Adrenal gland (tissue), 5 donors: ENCODE measurements around the gene ANKS1A.

Source experiments
- POLR2A ChIP-seq, 2 donors: fragments of 450-650 bp; IDR thresholded peaks; one replicate each; pipeline ENCODE4 v1.6.1; 2017; ENCODE audit warnings: antibody characterized with exemption in 2 of 2, mild to moderate bottlenecking in 2 of 2, moderate library complexity in 1 of 2
- TF ChIP-seq, protein P1 (sequence below), 6 experiments: fragments of 450-650 bp in 4 of 6; fragments of 200-600 bp in 2 of 6; sonication (generic) in 1 of 6; IDR thresholded peaks; 1 replicate in 5 of 6; 2 replicates in 1 of 6; pipeline versions ENCODE4 v1.5.1 to v1.8.0; 2016 to 2021; ENCODE audit warnings: antibody characterized with exemption in 6 of 6, mild to moderate bottlenecking in 2 of 6, moderate library complexity in 1 of 6
- donor health status: DM: no; HTN: no; CAD: no.

DNA sequence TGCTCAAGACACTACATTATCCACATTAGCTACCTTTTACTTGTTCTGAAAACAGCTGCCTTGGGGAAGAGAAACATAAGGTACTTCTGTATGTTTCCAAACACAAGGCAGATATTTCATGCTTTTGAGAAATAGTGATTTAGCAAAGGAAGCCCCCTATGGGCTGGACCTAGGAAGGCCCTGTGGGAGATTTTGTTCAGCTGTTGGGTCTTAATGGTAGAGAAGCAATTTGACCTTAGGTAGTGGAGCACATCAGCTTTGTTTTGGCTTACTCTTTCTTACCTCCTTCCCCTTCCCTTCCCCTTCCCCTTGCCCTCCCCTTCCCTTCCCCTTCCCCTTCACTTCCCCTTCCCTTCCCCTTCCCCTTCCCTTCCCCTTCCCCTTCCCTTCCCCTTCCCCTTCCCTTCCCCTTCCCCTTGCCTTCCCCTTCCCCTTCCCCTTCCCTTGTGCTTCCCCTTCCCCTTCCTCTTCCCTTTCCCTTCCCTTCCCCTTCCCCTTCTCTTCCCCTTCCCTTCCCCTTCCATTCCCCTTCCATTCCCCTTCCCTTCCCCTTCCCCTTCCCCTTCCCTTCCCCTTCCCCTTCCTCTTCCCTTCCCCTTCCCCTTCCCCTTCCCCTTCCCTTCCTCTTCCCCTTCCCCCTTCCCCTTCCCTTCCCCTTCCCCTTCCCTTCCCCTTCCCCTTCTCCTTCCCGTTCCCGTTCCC is 84.6 kb downstream of the ANKS1A start:
- TF ChIP-seq, protein P1, sequence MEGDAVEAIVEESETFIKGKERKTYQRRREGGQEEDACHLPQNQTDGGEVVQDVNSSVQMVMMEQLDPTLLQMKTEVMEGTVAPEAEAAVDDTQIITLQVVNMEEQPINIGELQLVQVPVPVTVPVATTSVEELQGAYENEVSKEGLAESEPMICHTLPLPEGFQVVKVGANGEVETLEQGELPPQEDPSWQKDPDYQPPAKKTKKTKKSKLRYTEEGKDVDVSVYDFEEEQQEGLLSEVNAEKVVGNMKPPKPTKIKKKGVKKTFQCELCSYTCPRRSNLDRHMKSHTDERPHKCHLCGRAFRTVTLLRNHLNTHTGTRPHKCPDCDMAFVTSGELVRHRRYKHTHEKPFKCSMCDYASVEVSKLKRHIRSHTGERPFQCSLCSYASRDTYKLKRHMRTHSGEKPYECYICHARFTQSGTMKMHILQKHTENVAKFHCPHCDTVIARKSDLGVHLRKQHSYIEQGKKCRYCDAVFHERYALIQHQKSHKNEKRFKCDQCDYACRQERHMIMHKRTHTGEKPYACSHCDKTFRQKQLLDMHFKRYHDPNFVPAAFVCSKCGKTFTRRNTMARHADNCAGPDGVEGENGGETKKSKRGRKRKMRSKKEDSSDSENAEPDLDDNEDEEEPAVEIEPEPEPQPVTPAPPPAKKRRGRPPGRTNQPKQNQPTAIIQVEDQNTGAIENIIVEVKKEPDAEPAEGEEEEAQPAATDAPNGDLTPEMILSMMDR (IDR thresholded peaks at IDR 0.05) = peak in 1 of 6 experiments; percentile 10
- TF ChIP-seq POLR2A (IDR thresholded peaks at IDR 0.05) = no peak
